Activated naive CD4-positive, alpha-beta T cell treated with anti-CD3 and anti-CD28 coated beads, Interleukin-2, amount 50 U/mL, for 72 hours (primary cell): Measurements from ENCODE around the gene SYCP2L. TPM values are rescaled to one million over a fixed set of nuclear protein-coding genes. Genes with fewer than 3 reads are reported as not detected.
"Not testable (repeated sequence)": the region's sequence is repeated elsewhere in the genome, so short reads cannot be mapped to it uniquely, and the experiment has no call there.

ENCODE experiments used
- ATAC-seq, 2 donors: fragments of 150-1000 bp; cut with Tn5 transposase; 2 replicates each; pipeline ENCODE4 v1.10.0; 2021; ENCODE audit warnings: mild to moderate bottlenecking in 2 of 2, moderate library complexity in 2 of 2
- DNase-seq, 2 donors: peaks; one replicate each; pipeline ENCODE4 v3.0.0; 2021 to 2022; ENCODE audit warnings: low spot score in 2 of 2
- H3K27ac Mint-ChIP-seq, 2 donors: one replicate each; pipeline ENCODE4 v1.8.0; 2022; ENCODE audit warnings: mild to moderate bottlenecking in 2 of 2, mixed read lengths in 2 of 2
- H3K36me3 Mint-ChIP-seq, 2 donors: one replicate each; pipeline ENCODE4 v1.8.0; 2022; ENCODE audit warnings: mixed read lengths in 2 of 2
- H3K9me3 Mint-ChIP-seq, 2 donors: one replicate each; pipeline ENCODE4 v1.8.0; 2022; ENCODE audit warnings: mixed read lengths in 2 of 2
- total RNA-seq, 2 donors: library from RNA; stranded (reverse); gene quantifications; one replicate each; pipeline ENCODE4 v1.2.3, GENCODE V29; 2022

Gene SYCP2L
- total RNA-seq, 2 donors from 2014 or later, result 0.39 to 0.71 TPM

- ATAC-seq, result no peak
- no peaks in the 10 kb centered on the region for H3K9me3 Mint-ChIP-seq
- DNase-seq, result no peak
- no peak overlapping the region for H3K27ac Mint-ChIP-seq
- no peaks in the 10 kb centered on the region for H3K36me3 Mint-ChIP-seq
These were observed 17.2 kb downstream of the SYCP2L start for GRCh38 chr6:10904015-10904414.

GRCh38 chr6:10908228-10908627 lies 21.4 kb downstream of the SYCP2L start:
- no peak overlapping the region for H3K27ac Mint-ChIP-seq
- no peaks in the 10 kb centered on the region for H3K9me3 Mint-ChIP-seq
- ATAC-seq (no peak), DNase-seq (no peak)
- H3K36me3 Mint-ChIP-seq, result no peaks in the 10 kb centered on the region

- not testable (repeated sequence) for H3K9me3 Mint-ChIP-seq, ATAC-seq, H3K27ac Mint-ChIP-seq, H3K36me3 Mint-ChIP-seq, DNase-seq
These were observed 32.7 kb downstream of the SYCP2L start for GRCh38 chr6:10919520-10919919.

GRCh38 chr6:10933126-10933525 lies 46.3 kb downstream of the SYCP2L start:
- Mint-ChIP-seq H3K36me3 (peaks cover 0 to 2% of the 10 kb centered on the region in 2 donors), H3K27ac (no peak overlapping the region), H3K9me3 (no peaks in the 10 kb centered on the region)
- DNase-seq (no peak), ATAC-seq (no peak)

GRCh38 chr6:10939840-10940239 lies 53.0 kb downstream of the SYCP2L start:
- no peak for DNase-seq
- no peak overlapping the region for H3K27ac Mint-ChIP-seq
- no peaks in the 10 kb centered on the region for H3K36me3 Mint-ChIP-seq
- peaks cover 4 to 6% of the 10 kb centered on the region in 2 donors for H3K9me3 Mint-ChIP-seq
- no peak for ATAC-seq

- Mint-ChIP-seq H3K9me3 (peaks cover 0 to under 1% of the 10 kb centered on the region in 2 donors), H3K27ac (no peak overlapping the region), H3K36me3 (no peaks in the 10 kb centered on the region)
- ATAC-seq, result no peak
- no peak for DNase-seq
These were observed 59.0 kb downstream of the SYCP2L start for GRCh38 chr6:10945845-10946244.

- Mint-ChIP-seq H3K36me3 (no peaks in the 10 kb centered on the region), H3K27ac (no peak overlapping the region), H3K9me3 (no peaks in the 10 kb centered on the region)
- ATAC-seq (no peak), DNase-seq (no peak)
These were observed 61.1 kb downstream of the SYCP2L start for GRCh38 chr6:10947966-10948365.

GRCh38 chr6:10949579-10950490 lies 63.0 kb downstream of the SYCP2L start:
- H3K36me3 Mint-ChIP-seq, result no peaks in the 10 kb centered on the region
- ATAC-seq (no peak), DNase-seq (no peak)
- H3K9me3 Mint-ChIP-seq, result peaks cover 0 to 6% of the 10 kb centered on the region in 2 donors
- no peak overlapping the region for H3K27ac Mint-ChIP-seq

GRCh38 chr6:10951675-10952282 lies 64.9 kb downstream of the SYCP2L start:
- peaks cover 0 to 6% of the 10 kb centered on the region in 2 donors for H3K9me3 Mint-ChIP-seq
- no peaks in the 10 kb centered on the region for H3K36me3 Mint-ChIP-seq
- no peak for ATAC-seq
- no peak for DNase-seq
- H3K27ac Mint-ChIP-seq, result no peak overlapping the region

GRCh38 chr6:10954590-10955010 lies 67.7 kb downstream of the SYCP2L start:
- Mint-ChIP-seq H3K36me3 (no peaks in the 10 kb centered on the region), H3K9me3 (peaks cover 0 to 6% of the 10 kb centered on the region in 2 donors), H3K27ac (no peak overlapping the region)
- ATAC-seq (peak; percentile 73 to 87), DNase-seq (peak; percentile 58 to 84)

GRCh38 chr6:10956776-10957175 lies 69.9 kb downstream of the SYCP2L start:
- H3K9me3 Mint-ChIP-seq, result peaks cover 0 to 6% of the 10 kb centered on the region in 2 donors
- DNase-seq, result no peak
- H3K27ac Mint-ChIP-seq, result no peak overlapping the region
- H3K36me3 Mint-ChIP-seq, result no peaks in the 10 kb centered on the region
- no peak for ATAC-seq

GRCh38 chr6:10957414-10957886 lies 70.6 kb downstream of the SYCP2L start:
- Mint-ChIP-seq H3K36me3 (no peaks in the 10 kb centered on the region), H3K27ac (no peak overlapping the region), H3K9me3 (peaks cover 0 to 6% of the 10 kb centered on the region in 2 donors)
- ATAC-seq (no peak), DNase-seq (no peak)

- no peak overlapping the region for H3K27ac Mint-ChIP-seq
- DNase-seq (no peak), ATAC-seq (no peak)
These were observed 73.3 kb downstream of the SYCP2L start for GRCh38 chr6:10960171-10960570.

GRCh38 chr6:10961837-10962236 lies 75.0 kb downstream of the SYCP2L start:
- Mint-ChIP-seq H3K36me3 (no peaks in the 10 kb centered on the region), H3K9me3 (peaks cover 0 to 8% of the 10 kb centered on the region in 2 donors), H3K27ac (no peak overlapping the region)
- no peak for ATAC-seq
- DNase-seq, result no peak

More at GRCh38 chr6:10960171-10960570, 73.3 kb downstream of the SYCP2L start:
- no peaks in the 10 kb centered on the region for H3K36me3 Mint-ChIP-seq
- peaks cover 0 to 6% of the 10 kb centered on the region in 2 donors for H3K9me3 Mint-ChIP-seq

GRCh38 chr6:10962673-10963072 lies 75.8 kb downstream of the SYCP2L start:
- Mint-ChIP-seq H3K27ac (no peak overlapping the region), H3K9me3 (peaks cover 0 to 8% of the 10 kb centered on the region in 2 donors), H3K36me3 (no peaks in the 10 kb centered on the region)
- DNase-seq (no peak), ATAC-seq (no peak)

GRCh38 chr6:10963113-10963512 lies 76.3 kb downstream of the SYCP2L start:
- Mint-ChIP-seq H3K36me3 (no peaks in the 10 kb centered on the region), H3K27ac (no peak overlapping the region), H3K9me3 (peaks cover 4 to 13% of the 10 kb centered on the region in 2 donors)
- DNase-seq (no peak), ATAC-seq (no peak)

GRCh38 chr6:10964684-10965083 lies 77.8 kb downstream of the SYCP2L start:
- DNase-seq (no peak), ATAC-seq (no peak)
- Mint-ChIP-seq H3K27ac (no peak overlapping the region), H3K36me3 (no peaks in the 10 kb centered on the region), H3K9me3 (peaks cover 7 to 16% of the 10 kb centered on the region in 2 donors)
